ENCODE measurements around the gene B4GALT7. TPM values are rescaled to one million over a fixed set of nuclear protein-coding genes. Genes with fewer than 3 reads are reported as not detected.

The B4GALT7 gene
- total RNA-seq, 2 experiments from 2014 or later = 24.9 to 38.5 TPM

GRCh38 chr5:177555228-177555627, 44.7 kb upstream of the B4GALT7 start:
- ChIA-PET POLR2A (interaction anchor here (0.9 kb wide), 1 partner anchor 39 kb away, joined by 3 read pairs; no protein-coding TSS in a partner anchor), CTCF (ENCODE audit: unreplicated experiment) (no interaction called here)
- intact Hi-C loops (cut with micrococcal nuclease; ENCODE audit: unreplicated experiment) = loop anchor here (2.0 kb wide), 2 partner anchors 46 kb away; partner anchors contain the start of genes B4GALT7 and DOK3
- Histone ChIP-seq H3K4me1 (ENCODE audit: insufficient read depth, low read length, poor library complexity, severe bottlenecking) (peaks cover 15% of the 10 kb centered on the region), H3K4me3 (ENCODE audit: low read depth, low read length, poor library complexity, severe bottlenecking) (peak overlapping the region; percentile 92), H3K79me2 (ENCODE audit: insufficient read depth, low read depth, low read length) (peaks cover 24% of the 10 kb centered on the region), H3K4me2 (ENCODE audit: low read length) (peak overlapping the region; percentile 75), H3K27ac (ENCODE audit: low read depth, low read length, poor library complexity, severe bottlenecking) (no peak overlapping the region), H3K36me3 (ENCODE audit: insufficient read depth, low read length) (peaks cover 27% of the 10 kb centered on the region), H2AFZ (ENCODE audit: low read length) (peak overlapping the region; percentile 99; the same call in 1 of the 2 replicates), H3K9me2 (ENCODE audit: insufficient read depth, low read length) (no peaks in the 10 kb centered on the region), H4K20me1 (ENCODE audit: insufficient read depth, low read length) (no peaks in the 10 kb centered on the region), H3K9me3 (ENCODE audit: low read length) (no peaks in the 10 kb centered on the region)
- TF ChIP-seq, protein P1, sequence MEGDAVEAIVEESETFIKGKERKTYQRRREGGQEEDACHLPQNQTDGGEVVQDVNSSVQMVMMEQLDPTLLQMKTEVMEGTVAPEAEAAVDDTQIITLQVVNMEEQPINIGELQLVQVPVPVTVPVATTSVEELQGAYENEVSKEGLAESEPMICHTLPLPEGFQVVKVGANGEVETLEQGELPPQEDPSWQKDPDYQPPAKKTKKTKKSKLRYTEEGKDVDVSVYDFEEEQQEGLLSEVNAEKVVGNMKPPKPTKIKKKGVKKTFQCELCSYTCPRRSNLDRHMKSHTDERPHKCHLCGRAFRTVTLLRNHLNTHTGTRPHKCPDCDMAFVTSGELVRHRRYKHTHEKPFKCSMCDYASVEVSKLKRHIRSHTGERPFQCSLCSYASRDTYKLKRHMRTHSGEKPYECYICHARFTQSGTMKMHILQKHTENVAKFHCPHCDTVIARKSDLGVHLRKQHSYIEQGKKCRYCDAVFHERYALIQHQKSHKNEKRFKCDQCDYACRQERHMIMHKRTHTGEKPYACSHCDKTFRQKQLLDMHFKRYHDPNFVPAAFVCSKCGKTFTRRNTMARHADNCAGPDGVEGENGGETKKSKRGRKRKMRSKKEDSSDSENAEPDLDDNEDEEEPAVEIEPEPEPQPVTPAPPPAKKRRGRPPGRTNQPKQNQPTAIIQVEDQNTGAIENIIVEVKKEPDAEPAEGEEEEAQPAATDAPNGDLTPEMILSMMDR (conservative IDR thresholded peaks at IDR 0.05; ENCODE audit: low read length) = no peak
- no peak for TF ChIP-seq EZH2phosphoT487 (IDR thresholded peaks at IDR 0.05; ENCODE audit: borderline replicate concordance, low read depth, low read length)
- no peak for DNase-seq (ENCODE audit: low spot score)
- BruUV-seq (replicated peaks) = no TSS peak

DNA sequence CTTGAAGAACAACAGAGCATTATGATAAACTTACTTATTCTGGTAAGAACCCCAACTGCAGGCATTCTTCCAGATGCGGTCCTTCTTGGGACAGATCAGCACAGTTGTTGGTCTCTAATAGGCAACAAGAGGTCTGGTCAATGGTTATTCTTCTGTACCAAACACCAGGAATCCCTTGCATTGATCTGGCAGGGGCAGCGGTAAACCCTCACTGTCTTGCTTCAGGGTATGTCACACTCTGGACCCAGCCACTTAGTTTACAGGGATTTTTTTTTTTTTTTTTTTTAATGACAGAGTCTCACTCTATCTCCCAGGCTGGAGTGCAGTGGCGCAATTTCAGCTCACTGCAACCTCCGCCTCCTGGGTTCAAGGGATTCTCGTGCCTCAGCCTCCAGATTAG, 44.3 kb upstream of the B4GALT7 start:
- TF ChIP-seq, protein P1 (conservative IDR thresholded peaks at IDR 0.05; ENCODE audit: low read length) = no peak
- no peak for TF ChIP-seq EZH2phosphoT487 (IDR thresholded peaks at IDR 0.05; ENCODE audit: borderline replicate concordance, low read depth, low read length)
- H3K4me1 ChIP-seq (ENCODE audit: insufficient read depth, low read length, poor library complexity, severe bottlenecking) = peaks cover 15% of the 10 kb centered on the region
- H3K9me2 ChIP-seq (ENCODE audit: insufficient read depth, low read length) = no peaks in the 10 kb centered on the region
- H3K27ac ChIP-seq (ENCODE audit: low read depth, low read length, poor library complexity, severe bottlenecking) = no peak overlapping the region
- CTCF ChIA-PET (ENCODE audit: unreplicated experiment) = no interaction called here
- BruUV-seq (replicated peaks) = no TSS peak
- H3K4me3 ChIP-seq (ENCODE audit: low read depth, low read length, poor library complexity, severe bottlenecking) = no peak overlapping the region
- peaks cover 24% of the 10 kb centered on the region for H3K79me2 ChIP-seq (ENCODE audit: insufficient read depth, low read depth, low read length)
- intact Hi-C loops (cut with micrococcal nuclease; ENCODE audit: unreplicated experiment) = loop anchor here (2.0 kb wide), 2 partner anchors 45 to 47 kb away; partner anchors contain the start of genes B4GALT7 and DOK3
- no peaks in the 10 kb centered on the region for H3K9me3 ChIP-seq (ENCODE audit: low read length)
- H3K36me3 ChIP-seq (ENCODE audit: insufficient read depth, low read length) = peaks cover 23% of the 10 kb centered on the region
- H4K20me1 ChIP-seq (ENCODE audit: insufficient read depth, low read length) = no peaks in the 10 kb centered on the region
- peak overlapping the region; percentile 18; the same call in 1 of the 2 replicates for H2AFZ ChIP-seq (ENCODE audit: low read length)
- DNase-seq (ENCODE audit: low spot score) = no peak
- POLR2A ChIA-PET = interaction anchor here (0.9 kb wide), 1 partner anchor 40 kb away, joined by 3 read pairs; no protein-coding TSS in a partner anchor
- H3K4me2 ChIP-seq (ENCODE audit: low read length) = no peak overlapping the region

- H2AFZ ChIP-seq (ENCODE audit: low read length) = no peak overlapping the region
- no peak overlapping the region for H3K4me2 ChIP-seq (ENCODE audit: low read length)
- no peak overlapping the region for H3K4me3 ChIP-seq (ENCODE audit: low read depth, low read length, poor library complexity, severe bottlenecking)
- H3K36me3 ChIP-seq (ENCODE audit: insufficient read depth, low read length) = peaks cover 8% of the 10 kb centered on the region; the same call in 1 of the 2 replicates
- no peaks in the 10 kb centered on the region for H3K9me2 ChIP-seq (ENCODE audit: insufficient read depth, low read length)
- POLR2A ChIA-PET = interaction anchor here (0.6 kb wide), 1 partner anchor 16 kb away, joined by 7 read pairs; no protein-coding TSS in a partner anchor
- peaks cover 20% of the 10 kb centered on the region for H3K79me2 ChIP-seq (ENCODE audit: insufficient read depth, low read depth, low read length)
- no peak for DNase-seq (ENCODE audit: low spot score)
- CTCF ChIA-PET (ENCODE audit: unreplicated experiment) = no interaction called here
- intact Hi-C loops (cut with micrococcal nuclease; ENCODE audit: unreplicated experiment) = no loop called here
- H3K27ac ChIP-seq (ENCODE audit: low read depth, low read length, poor library complexity, severe bottlenecking) = no peak overlapping the region
- no peaks in the 10 kb centered on the region for H3K9me3 ChIP-seq (ENCODE audit: low read length)
- no peaks in the 10 kb centered on the region for H4K20me1 ChIP-seq (ENCODE audit: insufficient read depth, low read length)
- no TSS peak for BruUV-seq (replicated peaks)
- H3K4me1 ChIP-seq (ENCODE audit: insufficient read depth, low read length, poor library complexity, severe bottlenecking) = peaks cover 15% of the 10 kb centered on the region
- TF ChIP-seq, protein P1 (conservative IDR thresholded peaks at IDR 0.05; ENCODE audit: low read length) = no peak
- no peak for TF ChIP-seq EZH2phosphoT487 (IDR thresholded peaks at IDR 0.05; ENCODE audit: borderline replicate concordance, low read depth, low read length)
These were observed 42.8 kb upstream of the B4GALT7 start for GRCh38 chr5:177557041-177557647.
